ENCODE results near the gene FKBP2.
A peak's percentile ranks its signal among the peaks of the same experiment; 100 is the strongest.

Gene FKBP2

DNA sequence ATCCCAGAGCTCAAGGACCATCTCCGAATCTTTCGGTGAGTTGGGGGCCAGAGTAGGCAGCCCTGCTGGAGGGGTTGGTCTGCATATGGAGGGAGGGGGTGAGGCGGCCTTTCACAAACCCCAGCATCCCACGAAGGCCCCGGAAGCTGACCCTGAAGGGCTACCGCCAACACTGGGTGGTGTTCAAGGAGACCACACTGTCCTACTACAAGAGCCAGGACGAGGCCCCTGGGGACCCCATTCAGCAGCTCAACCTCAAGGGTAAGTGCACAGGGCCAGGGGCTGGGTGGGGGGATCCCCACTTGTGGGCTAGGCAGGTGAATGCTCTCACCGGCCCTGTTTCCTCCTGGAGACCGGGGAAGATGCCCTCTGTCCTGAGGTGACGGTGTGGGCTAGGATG is 21.1 kb upstream of the FKBP2 start:
- no peak for DNase-seq (ENCODE audit: low spot score)

DNA sequence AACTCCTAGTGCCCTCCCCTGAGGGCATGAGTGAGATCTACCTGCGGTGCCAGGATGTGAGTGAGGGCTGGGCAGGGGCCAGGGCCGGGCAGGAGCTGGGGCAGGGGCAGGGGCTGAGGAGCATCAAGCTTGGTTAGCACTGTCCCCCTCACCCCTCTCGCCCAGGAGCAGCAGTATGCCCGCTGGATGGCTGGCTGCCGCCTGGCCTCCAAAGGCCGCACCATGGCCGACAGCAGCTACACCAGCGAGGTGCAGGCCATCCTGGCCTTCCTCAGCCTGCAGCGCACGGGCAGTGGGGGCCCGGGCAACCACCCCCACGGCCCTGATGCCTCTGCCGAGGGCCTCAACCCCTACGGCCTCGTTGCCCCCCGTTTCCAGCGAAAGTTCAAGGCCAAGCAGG is 20.6 kb upstream of the FKBP2 start:
- DNase-seq (ENCODE audit: low spot score): no peak

DNA sequence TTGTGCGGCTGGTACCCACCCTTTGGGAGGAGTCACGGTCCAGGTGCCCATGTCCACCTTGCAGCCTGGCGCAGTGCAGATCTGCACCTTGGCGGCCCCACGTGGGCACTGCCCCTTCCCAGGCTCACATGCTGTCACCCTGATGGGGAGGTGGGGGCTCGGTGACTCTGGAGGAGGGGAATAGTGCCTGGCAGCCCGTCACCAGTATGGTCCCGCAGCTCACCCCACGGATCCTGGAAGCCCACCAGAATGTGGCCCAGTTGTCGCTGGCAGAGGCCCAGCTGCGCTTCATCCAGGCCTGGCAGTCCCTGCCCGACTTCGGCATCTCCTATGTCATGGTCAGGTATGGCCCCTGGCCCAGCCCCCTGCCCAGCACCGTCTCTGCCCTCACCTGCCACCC is 20.1 kb upstream of the FKBP2 start:
- DNase-seq (ENCODE audit: low spot score): no peak

DNA sequence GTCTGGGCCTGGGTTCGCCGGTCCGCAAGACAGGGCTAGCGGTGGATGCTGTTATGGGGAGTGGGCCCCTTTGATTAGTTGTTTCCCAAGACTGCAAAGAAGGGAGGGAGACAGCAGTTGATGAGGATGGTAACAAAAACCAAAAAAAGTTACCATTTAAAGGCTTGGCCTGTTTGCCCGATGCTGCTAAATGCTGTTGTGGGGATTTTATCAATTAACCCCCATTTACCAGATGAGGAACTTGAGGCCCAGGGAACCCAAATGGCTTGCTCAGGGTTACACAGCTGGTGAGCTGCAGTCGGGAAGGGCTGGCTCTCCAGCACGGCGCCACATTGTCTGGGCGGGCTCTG is 18.3 kb upstream of the FKBP2 start:
- DNase-seq (ENCODE audit: low spot score): no peak

DNA sequence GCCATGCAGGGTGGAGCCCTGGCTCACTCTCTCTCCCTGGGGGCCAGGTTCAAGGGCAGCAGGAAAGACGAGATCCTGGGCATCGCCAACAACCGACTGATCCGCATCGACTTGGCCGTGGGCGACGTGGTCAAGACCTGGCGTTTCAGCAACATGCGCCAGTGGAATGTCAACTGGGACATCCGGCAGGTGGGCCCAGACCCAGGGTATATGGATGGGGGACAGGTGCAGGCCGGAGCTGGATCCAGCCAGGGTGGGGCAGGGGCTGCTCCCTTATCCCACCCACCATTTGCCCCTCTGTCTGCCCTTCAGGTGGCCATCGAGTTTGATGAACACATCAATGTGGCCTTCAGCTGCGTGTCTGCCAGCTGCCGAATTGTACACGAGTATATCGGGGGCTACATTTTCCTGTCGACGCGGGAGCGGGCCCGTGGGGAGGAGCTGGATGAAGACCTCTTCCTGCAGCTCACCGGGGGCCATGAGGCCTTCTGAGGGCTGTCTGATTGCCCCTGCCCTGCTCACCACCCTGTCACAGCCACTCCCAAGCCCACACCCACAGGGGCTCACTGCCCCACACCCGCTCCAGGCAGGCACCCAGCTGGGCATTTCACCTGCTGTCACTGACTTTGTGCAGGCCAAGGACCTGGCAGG is 17.8 kb upstream of the FKBP2 start:
- DNase-seq (ENCODE audit: low spot score): no peak

DNA sequence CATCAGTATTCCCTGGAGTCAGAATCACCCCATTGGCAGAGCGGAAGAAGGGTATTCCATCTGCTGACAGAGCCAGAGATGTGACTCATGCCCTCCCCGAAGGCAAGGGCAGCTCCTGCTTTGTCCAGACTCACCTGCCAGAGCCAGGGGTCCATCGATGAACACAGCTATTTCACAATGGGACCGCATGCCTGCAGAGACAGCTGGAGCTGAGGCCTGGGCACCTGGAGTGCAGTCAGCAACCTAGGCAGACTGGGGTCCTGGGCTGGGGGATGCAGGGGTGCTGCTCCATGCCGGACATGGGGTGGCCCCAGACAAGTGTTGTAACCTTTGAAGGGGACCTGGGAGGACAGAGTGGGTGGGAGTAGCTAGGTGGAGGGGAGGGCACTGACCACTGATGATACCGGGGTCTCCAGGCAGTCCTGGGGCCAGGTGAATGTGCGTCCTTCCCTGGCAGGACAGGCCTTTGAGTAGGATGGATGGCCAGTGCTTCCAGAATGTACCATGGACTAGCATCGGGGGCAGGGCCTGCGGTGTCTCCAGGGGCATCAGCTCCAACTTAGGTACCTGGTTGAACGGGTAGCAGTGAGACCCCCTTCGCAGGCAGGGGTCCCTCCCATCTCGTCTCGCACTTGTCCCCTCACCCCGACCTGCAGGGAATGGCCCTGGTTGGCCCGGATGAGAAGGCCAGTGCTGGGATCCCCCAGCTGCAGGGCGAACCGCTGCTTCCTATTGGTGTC is 16.6 kb upstream of the FKBP2 start:
- DNase-seq (ENCODE audit: low spot score): no peak

DNA sequence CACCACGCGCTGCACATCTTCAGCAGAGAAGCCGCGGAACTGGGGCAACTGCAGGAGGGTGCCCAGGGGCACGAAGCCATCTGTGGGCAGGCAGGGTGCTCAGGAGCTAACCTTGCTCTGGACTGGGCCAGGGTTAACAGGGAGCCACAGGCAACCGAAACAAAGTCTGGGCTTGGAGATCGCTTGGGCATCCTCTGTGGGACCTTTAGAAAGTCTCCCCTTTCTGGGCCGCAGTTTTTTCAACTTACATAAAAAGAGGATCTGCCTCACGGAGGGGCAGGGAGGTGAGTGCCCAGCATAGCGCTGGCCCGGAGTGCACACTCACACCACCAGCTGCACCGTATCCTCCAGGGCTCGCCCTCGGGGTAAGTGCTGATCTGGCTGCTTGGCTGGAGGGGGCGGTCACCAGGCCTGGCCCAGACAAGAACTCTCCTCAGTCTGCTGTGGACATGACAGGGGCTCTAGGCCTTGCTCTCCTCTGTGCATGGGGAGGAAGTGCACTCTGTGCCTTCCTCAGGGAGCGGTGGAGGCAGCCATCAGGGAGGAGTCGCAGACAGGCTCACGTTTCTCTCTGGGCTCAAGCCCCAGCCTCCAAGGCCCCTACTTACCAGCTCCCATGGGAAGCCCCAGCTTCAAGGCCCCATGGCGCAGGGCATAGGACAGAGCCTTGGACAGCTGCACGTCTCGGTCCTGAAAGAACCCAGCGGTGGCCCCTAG is 15.8 kb upstream of the FKBP2 start:
- no peak for DNase-seq (ENCODE audit: low spot score)

DNA sequence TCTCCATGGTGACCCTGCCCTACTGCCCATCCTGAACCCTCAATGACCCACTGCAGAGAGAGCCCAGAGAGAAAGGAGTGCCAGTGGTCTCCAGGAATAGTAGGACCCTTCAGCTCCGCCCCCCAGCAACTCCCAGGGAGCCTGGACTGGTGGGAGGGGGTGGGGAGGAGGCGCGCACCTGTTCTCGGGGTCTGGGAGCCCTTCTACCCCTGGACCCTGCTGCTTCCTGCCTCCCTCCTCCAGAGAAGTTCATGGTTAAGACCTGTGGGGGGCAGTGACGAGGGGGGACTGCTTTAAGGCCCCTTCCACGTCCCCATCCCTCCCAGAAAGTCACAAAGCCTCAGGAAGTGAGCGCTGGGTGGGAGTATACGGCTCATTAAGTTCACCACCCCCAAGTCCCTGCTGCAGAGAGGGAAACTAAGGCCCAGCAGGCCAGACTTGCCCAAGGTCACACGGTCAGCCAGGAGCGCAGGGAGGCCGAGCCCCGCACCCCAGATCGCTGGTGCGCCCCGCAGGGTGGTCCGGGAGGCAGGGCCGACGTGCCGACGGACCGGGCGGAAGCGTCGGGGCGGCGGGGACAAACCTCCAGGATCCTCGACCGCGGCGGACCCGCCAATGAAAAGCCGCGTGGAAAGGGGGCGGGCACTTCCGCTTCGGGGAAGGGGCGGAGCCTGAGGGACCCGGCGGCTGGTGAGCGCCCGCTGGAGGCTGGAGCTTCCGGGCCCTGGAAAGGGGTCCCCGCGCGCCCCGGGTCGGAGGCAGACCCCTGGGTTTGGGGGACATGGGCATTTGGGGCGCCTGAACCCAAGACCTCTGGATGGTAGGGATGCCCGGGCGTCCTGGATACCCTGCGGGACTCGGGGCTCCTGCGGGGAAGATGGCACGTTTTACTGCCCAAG is 15.0 kb upstream of the FKBP2 start, which contains the start of the genes NUDT22 and TRPT1:
Gene NUDT22 (plus strand): TSS at position 667 of the 899 bp plus-strand sequence. CDS start 379 bp downstream, outside the sequence.
Gene TRPT1 (minus strand): TSS at position 579 of the 899 bp plus-strand sequence. CDS start 326 bp downstream, at position 253.
- peak; percentile 93 for DNase-seq (ENCODE audit: low spot score)

DNA sequence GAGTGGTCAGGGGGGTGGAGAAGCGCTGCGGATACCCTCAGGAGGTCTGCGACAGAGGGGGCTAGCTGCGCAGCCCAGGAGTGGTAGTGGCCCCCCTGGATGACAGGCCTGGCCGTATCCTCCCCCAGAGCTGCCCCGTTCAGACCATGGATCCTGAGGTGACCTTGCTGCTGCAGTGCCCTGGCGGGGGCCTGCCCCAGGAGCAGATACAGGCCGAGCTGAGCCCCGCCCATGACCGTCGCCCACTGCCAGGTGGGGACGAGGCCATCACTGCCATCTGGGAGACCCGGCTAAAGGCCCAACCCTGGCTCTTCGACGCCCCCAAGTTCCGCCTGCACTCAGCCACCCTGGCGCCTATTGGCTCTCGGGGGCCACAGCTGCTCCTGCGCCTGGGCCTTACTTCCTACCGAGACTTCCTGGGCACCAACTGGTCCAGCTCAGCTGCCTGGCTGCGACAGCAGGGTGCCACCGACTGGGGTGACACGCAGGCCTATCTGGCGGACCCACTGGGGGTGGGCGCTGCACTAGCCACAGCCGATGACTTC is 14.3 kb upstream of the FKBP2 start:
- peak; percentile 77 for DNase-seq (ENCODE audit: low spot score)

DNA sequence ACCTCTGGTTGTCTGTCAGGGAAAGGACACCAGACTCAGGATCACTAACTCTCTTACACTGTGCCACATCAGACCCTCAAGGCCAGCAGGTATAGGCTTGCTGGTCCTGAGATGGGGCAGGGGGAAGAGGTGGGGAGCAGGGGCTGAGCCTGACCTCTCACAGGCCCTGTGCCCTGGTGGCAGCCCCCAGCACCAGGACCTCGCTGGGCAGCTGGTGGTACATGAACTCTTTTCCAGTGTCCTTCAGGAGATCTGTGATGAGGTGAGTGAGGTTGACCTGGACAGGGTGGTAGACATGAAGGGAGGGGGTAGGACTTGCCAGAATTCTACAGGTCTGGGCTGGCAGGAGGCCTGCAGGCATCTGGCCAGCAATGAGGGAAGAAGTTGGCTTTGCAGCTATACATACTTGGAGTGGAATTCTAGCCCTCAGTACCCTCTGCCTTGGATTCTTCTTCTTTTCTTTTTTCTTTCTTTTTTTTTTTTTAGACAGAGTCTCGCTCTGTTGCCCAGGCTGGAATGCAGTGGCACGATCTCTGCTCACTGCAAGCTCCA is 13.4 kb upstream of the FKBP2 start:
- DNase-seq (ENCODE audit: low spot score): no peak

DNA sequence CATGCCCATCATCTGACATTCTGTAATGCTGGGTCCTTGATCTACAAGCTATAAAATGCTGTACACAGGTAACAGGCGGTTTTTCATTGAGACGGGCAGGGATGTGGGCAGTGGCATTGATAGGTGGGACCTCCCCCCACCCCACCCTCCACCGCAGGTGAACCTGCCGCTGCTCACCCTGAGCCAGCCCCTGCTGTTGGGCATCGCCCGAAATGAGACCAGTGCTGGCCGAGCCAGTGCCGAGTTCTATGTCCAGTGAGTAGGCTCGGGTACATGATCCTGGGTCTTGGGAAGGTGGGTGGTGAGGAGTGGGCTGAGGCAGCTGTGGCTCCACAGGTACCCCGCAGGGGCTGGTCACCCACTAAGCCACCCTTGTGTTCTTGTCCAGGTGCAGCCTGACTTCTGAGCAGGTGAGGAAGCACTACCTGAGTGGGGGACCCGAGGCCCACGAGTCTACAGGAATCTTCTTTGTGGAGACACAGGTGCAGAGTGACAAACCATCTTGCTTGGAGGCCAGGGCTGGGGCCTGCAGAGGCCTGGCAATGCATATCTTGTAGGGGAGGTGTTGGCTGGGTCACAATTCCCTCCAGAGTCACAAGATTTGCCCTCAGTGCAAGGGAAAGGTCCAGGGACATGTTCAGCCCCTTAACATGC is 11.7 kb upstream of the FKBP2 start:
- DNase-seq (ENCODE audit: low spot score): no peak

DNA sequence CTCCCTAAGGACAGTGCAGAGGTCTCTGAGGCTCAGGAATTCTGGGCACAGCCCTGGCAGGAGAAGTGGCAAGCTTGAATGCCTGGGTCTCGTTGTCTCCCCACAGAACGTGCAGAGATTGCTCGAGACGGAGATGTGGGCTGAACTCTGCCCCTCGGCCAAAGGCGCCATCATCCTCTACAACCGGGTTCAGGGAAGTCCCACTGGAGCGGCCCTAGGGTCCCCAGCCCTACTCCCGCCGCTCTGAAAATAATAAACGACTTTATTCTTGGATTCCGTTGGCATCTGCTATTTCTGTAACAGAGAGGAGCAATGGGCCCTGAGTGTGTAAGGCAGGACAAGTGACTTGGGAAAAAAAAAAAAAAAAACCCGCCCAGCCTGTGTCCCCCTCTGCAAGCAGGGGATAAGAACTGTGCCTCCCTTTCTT is 11.1 kb upstream of the FKBP2 start:
- DNase-seq (ENCODE audit: low spot score): no peak

DNA sequence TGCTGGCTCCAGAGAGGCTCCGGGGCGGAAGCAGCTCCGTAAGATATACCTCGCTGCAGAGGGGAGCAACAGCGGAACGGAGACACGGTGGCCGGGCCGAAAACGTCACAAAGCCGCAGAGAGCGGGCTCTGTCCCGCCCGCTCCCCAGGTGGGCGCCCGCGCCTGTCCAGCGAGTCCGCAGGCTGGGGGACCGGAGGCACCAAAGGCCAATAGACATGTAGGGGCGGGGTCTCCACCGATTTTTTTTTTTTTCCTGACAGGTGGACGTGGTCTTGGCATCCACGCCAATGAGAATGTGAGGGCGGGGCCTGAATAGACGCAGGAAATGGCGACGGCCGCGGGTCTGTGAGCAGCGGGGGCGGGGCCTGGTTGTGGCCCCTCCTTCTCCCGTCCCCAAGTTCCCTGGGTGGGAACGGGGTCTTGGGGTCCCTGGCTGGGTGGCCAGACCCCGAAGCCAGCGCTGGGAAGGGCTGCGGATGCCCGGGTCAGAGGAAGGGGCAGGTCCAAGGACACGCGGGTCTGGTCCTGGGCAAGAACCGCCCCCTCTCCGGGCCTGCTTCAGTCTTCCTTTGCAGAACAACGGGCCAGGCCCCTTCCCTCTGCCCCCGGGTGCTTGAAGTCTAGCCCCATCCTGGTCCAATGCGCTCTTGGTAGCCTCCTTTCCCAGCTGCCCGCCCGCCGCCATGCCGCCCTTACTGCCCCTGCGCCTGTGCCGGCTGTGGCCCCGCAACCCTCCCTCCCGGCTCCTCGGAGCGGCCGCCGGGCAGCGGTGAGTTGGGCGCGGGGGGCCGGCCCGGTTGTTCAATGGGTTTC is 10.5 kb upstream of the FKBP2 start, which contains the start of gene DNAJC4:
Gene DNAJC4 (plus strand): TSS at position 378 of the 814 bp plus-strand sequence. CDS start 307 bp downstream, at position 685.
- DNase-seq (ENCODE audit: low spot score): peak; percentile 95

DNA sequence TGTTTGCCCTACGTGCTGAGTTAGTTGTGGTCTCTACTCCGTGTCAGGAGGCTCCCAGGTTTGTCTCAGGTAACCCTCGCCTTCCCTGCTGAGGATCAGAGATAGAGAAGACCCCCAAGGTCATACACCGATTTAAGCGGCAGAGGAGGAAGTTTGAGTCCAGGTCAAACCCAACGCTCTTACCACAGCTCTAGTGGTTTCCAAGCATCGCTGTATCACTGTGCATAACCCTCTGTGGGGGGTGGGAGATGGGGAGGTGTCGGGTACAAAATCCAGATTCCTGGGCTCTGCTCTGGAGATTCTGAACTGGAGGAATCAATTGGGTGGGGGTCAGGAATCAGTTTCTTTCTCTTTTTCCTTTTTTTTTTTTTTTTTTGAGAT is 9.9 kb upstream of the FKBP2 start:
- peak; percentile 60 for DNase-seq (ENCODE audit: low spot score)

DNA sequence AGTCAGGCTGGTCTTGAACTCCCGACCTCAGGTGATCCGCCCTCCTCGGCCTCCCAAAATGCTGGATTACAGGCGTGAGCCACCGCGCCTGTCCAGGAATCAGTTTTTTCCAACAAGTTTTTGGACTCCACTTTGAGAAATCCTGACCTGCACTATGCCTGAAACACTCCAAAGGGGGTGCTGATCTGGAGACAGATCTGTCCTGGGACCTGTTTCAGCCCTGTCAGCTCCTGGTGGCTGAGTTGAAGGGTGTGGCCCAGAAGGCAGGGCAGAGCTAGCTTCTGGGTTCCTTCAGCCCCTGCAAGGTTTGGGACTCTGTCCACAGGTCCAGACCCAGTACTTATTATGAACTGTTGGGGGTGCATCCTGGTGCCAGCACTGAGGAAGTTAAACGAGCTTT is 9.3 kb upstream of the FKBP2 start:
- DNase-seq (ENCODE audit: low spot score): no peak

DNA sequence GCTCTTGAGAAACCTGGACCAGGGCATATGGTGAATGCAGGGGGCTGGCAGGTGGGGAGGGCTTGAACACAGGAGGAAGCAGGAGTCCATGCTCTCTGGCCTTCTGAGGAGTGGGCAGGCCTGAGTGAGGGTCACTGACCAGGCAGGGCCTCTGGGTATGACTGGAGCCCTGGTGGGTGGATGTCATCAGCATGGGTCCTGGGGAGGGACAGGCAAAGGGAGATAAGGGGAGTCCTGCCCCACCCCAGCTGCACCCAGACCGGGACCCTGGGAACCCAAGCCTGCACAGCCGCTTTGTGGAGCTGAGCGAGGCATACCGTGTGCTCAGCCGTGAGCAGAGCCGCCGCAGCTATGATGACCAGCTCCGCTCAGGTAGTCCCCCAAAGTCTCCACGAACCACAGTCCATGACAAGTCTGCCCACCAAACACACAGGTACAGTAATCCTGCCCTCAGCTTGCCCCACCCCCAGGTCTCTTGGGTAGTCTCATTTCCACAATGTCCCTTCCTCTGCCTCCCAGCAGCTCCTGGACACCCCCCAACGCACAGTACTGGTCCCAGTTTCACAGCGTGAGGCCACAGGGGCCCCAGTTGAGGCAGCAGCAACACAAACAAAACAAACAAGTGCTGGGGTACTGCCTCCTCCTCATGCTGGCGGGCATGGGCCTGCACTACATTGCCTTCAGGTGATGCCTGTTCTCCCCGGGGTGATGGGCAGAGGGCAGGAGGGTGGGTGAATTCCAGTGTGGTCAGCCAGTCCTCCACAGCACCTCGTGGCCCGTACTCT is 8.5 kb upstream of the FKBP2 start:
- DNase-seq (ENCODE audit: low spot score): no peak

DNA sequence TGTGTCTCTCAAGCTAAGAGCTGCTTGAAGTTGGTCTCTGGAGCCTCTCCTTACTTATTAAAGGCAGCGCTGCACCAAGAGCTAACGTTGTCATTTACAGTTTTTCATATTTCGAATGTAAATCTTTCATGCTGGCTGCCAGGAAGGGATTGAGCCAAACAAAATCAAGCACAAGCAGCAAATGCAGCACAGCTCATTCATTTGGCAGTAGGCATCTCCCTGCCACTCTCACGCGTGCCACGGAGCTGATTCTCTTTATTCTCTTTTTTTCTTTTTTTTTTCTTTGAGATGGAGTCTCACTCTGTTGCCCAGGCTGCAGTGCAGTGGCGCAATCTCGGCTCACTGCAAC is 8.0 kb upstream of the FKBP2 start:
- DNase-seq (ENCODE audit: low spot score): no peak

DNA sequence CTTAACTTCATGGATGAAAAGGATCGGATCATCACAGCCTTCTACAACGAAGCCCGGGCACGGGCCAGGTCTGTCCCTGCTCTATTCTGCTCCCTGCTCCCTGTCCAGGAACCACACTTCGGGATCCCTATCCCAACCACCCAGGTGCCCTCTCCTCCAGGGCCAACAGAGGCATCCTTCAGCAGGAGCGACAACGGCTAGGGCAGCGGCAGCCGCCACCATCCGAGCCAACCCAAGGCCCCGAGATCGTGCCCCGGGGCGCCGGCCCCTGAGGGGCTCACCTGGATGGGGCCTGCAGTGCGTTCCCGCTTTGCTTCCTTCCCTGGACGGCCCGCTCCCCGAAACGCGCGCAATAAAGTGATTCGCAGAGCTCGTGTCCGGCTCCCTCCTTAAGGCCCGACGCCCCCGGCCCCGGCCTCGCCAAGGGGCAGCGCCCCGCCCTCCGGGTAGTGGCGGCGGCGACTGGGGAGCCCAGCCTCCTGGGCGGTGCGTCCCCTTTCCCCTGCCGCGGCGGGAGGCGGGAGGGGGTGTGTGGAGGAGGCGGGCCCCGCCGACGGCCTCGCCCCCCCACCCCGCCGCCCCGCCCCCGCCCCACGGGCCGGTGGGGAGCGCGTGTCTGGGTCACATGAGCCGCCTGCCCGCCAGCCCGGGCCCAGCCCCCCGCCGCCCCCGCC is 6.8 kb upstream of the FKBP2 start, which contains the start of gene VEGFB:
Gene VEGFB (plus strand): TSS at position 672 of the 674 bp plus-strand sequence. CDS start 250 bp downstream, outside the sequence.
- DNase-seq (ENCODE audit: low spot score): peak; percentile 72
